Nephron progenitor cell (in vitro differentiated cells): ENCODE measurements around the gene IL21R.

Source experiments
- DNase-seq: peaks from one replicate; pipeline ENCODE4 v3.0.0; 2021
- H3K27ac Mint-ChIP-seq: 2 replicates; pipeline ENCODE4 v1.8.0; 2021; ENCODE audit warnings: mild to moderate bottlenecking, moderate library complexity, mixed read lengths
- H3K27me3 Mint-ChIP-seq: 2 replicates; pipeline ENCODE4 v1.8.0; 2021; ENCODE audit warnings: mild to moderate bottlenecking, low read depth, mixed read lengths; ENCODE audit not compliant: poor library complexity
- H3K36me3 Mint-ChIP-seq: 2 replicates; pipeline ENCODE4 v1.8.0; 2021; ENCODE audit warnings: low read depth, mixed read lengths
- H3K4me1 Mint-ChIP-seq: 2 replicates; pipeline ENCODE4 v1.8.0; 2021; ENCODE audit warnings: mixed read lengths
- H3K4me3 Mint-ChIP-seq: 2 replicates; pipeline ENCODE4 v1.8.0; 2021; ENCODE audit warnings: mild to moderate bottlenecking, moderate library complexity, mixed read lengths
- H3K9me3 Mint-ChIP-seq: 2 replicates; pipeline ENCODE4 v1.8.0; 2021; ENCODE audit warnings: mild to moderate bottlenecking, moderate library complexity, mixed read lengths
- TF ChIP-seq, protein P1 (sequence below): fragments of 200-600 bp; sonication (generic); IDR thresholded peaks from 2 replicates; pipeline ENCODE4 v1.5.0; 2021; ENCODE audit warnings: antibody characterized with exemption

IL21R gene

DNA sequence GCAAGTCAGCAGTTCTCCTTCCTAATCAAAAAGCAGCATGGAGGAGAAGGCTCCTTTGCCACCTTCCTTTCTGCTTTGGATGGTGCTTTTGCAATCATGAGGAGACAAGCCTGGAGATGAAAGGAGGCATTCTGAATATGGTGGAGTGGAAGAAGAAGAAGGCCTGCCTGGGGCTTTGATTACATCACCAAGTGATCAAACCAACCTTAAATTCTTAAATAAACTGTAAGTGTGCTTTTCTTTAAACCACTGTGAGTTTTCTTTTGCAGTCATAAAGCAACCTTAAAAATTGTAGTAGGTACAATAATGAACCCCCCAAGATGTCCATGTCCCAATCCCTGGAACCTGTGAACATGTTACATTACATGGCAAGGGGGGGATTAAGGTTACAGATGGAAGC, 31.7 kb upstream of the IL21R start:
- peaks cover 4% of the 10 kb centered on the region for H3K9me3 Mint-ChIP-seq
- H3K4me3 Mint-ChIP-seq = no peak overlapping the region
- TF ChIP-seq, protein P1, sequence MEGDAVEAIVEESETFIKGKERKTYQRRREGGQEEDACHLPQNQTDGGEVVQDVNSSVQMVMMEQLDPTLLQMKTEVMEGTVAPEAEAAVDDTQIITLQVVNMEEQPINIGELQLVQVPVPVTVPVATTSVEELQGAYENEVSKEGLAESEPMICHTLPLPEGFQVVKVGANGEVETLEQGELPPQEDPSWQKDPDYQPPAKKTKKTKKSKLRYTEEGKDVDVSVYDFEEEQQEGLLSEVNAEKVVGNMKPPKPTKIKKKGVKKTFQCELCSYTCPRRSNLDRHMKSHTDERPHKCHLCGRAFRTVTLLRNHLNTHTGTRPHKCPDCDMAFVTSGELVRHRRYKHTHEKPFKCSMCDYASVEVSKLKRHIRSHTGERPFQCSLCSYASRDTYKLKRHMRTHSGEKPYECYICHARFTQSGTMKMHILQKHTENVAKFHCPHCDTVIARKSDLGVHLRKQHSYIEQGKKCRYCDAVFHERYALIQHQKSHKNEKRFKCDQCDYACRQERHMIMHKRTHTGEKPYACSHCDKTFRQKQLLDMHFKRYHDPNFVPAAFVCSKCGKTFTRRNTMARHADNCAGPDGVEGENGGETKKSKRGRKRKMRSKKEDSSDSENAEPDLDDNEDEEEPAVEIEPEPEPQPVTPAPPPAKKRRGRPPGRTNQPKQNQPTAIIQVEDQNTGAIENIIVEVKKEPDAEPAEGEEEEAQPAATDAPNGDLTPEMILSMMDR = no peak
- no peak for DNase-seq
- peaks cover 8% of the 10 kb centered on the region for H3K27me3 Mint-ChIP-seq
- H3K36me3 Mint-ChIP-seq = no peaks in the 10 kb centered on the region
- no peak overlapping the region for H3K27ac Mint-ChIP-seq
- no peaks in the 10 kb centered on the region for H3K4me1 Mint-ChIP-seq

DNA sequence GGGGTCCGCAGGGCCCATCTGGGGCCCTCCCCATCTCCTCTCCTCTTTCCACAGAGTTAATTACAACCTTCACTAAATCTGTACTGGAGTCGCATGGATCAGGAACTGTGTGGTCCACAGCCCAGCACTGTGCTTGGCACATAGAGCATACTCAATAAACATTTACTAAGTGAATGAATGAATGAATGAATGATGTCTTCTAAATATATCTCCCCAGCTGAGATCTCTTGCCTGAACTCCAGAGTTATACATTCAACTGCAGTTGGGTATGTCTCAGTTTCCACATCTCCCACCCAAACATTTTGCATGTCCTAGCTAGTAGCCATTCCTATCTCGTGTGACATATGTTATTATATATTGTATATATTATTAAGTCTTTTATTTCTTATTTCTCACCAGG, 28.7 kb upstream of the IL21R start:
- DNase-seq = no peak
- Mint-ChIP-seq H3K27ac (no peak overlapping the region), H3K9me3 (peaks cover 4% of the 10 kb centered on the region), H3K4me3 (no peak overlapping the region), H3K4me1 (no peaks in the 10 kb centered on the region), H3K36me3 (no peaks in the 10 kb centered on the region), H3K27me3 (peaks cover 14% of the 10 kb centered on the region)
- TF ChIP-seq, protein P1 = no peak

DNA sequence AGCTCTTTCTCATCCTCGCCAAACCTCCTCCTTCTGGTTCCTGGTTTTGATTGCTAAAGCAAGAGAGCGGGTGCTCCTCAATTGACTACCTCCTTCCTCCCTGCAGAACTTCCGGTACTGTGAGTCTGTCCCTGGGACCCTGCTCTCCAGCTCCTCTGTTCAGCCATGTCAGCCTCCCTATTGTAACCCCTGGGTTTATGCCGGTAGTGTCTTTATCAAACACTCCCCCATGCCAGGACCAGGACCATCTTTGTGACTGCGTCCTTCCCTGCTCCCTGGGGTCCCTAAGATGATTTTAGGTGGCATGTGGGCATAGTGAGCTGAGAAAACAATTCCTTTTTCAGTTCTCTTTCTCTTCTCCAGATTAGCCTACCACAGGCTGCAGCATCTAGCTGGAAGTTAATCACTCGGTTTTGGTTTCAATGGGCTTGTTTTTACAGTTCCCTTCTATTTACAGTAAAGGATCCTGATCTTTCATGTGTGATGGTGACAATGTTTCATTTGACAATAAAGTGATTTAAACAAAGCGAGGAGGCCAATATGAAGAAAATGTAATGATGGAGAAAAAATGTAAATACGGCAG, 27.7 kb upstream of the IL21R start:
- H3K4me1 Mint-ChIP-seq = no peaks in the 10 kb centered on the region
- H3K4me3 Mint-ChIP-seq = no peak overlapping the region
- H3K9me3 Mint-ChIP-seq = peaks cover 4% of the 10 kb centered on the region
- no peak for DNase-seq
- TF ChIP-seq, protein P1 = no peak
- no peaks in the 10 kb centered on the region for H3K36me3 Mint-ChIP-seq
- H3K27me3 Mint-ChIP-seq = peaks cover 10% of the 10 kb centered on the region
- H3K27ac Mint-ChIP-seq = no peak overlapping the region

DNA sequence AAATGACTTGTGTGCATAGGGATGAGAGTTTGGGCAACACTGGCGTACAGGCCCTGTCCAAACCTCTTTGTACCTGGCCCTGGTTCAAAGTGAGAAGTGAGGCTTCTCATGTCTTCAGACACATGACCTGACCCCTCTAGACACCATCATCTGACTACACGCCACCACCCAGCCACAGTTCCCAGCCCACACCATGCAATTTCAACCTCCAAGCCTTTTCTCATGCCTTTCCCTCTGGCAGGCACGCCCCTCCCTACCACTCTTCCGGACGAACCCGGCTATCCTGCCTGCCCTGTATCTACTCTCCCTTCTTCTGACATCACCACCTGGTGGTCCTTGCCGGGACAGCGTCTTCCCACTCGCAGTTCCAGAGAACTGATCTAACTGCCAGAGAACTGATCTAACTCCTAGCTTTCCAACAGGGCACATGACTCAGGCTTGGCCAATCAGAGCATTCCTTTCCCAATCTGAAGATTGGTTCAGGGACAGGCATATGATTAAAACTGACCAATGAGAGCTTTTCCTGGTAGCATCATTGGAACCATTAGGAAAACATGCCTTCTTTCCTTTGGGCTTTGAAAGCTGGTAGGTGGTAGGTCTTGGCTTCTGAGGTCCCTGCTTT, 27.1 kb upstream of the IL21R start:
- Mint-ChIP-seq H3K36me3 (no peaks in the 10 kb centered on the region), H3K4me1 (no peaks in the 10 kb centered on the region), H3K9me3 (peaks cover 3% of the 10 kb centered on the region), H3K4me3 (no peak overlapping the region), H3K27ac (no peak overlapping the region), H3K27me3 (peaks cover 6% of the 10 kb centered on the region)
- TF ChIP-seq, protein P1 = peak; percentile 55
- peak; percentile 82 for DNase-seq

DNA sequence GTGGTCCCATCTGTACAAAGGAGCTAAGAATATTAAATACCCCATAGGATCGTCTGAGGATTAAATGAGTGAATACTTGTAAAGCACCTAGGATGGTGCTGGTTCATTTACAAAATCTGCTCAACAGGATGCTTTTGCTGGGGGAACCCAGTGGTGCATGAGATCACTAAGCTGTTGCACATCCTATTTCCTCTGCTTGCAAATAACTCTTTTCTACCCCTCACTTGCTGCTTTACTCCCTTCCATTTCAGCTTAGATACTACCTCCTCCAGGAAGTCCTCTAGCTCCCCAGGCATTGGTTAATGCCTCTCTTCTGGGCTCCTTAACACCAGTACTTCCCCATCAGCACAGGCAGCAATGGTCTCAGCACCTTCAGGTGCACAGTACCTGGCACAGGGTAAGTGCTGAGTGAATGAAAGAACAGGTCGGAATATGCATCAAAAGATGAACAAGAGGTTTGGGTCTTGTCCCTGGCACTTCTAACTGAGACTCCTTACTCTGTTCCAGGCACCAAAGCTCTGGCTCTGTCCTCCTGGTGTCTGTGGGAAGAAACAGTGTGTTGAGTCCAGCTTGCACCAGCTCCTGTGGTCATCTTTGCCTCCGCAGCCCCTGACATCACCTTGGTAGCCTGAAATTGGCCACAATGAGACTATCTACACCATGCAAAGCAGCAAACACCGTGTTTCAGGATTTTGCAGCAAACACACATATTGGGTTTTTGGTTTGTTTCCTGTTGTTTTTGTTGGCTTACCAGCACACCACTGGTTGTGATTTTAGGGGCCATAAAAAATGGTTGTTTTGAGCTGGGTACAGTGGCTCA, 24.1 kb upstream of the IL21R start:
- peaks cover 19% of the 10 kb centered on the region for H3K27me3 Mint-ChIP-seq

More for the DNA sequence above, 24.1 kb upstream of the IL21R start:
- DNase-seq = no peak
- no peaks in the 10 kb centered on the region for H3K9me3 Mint-ChIP-seq
- no peak overlapping the region for H3K27ac Mint-ChIP-seq
- H3K4me1 Mint-ChIP-seq = no peaks in the 10 kb centered on the region
- H3K36me3 Mint-ChIP-seq = no peaks in the 10 kb centered on the region
- H3K4me3 Mint-ChIP-seq = no peak overlapping the region
- TF ChIP-seq, protein P1 = no peak
